HG03066 (cell line): ENCODE results near the gene PRR36.
A peak's percentile ranks its signal among the peaks of the same experiment; 100 is the strongest.

Source experiments
- ATAC-seq: cut with Tn5 transposase; IDR thresholded peaks from one replicate; pipeline ENCODE4 v1.9.1; 2021; ENCODE audit warnings: low read depth; ENCODE audit not compliant: unreplicated experiment

The PRR36 gene

DNA sequence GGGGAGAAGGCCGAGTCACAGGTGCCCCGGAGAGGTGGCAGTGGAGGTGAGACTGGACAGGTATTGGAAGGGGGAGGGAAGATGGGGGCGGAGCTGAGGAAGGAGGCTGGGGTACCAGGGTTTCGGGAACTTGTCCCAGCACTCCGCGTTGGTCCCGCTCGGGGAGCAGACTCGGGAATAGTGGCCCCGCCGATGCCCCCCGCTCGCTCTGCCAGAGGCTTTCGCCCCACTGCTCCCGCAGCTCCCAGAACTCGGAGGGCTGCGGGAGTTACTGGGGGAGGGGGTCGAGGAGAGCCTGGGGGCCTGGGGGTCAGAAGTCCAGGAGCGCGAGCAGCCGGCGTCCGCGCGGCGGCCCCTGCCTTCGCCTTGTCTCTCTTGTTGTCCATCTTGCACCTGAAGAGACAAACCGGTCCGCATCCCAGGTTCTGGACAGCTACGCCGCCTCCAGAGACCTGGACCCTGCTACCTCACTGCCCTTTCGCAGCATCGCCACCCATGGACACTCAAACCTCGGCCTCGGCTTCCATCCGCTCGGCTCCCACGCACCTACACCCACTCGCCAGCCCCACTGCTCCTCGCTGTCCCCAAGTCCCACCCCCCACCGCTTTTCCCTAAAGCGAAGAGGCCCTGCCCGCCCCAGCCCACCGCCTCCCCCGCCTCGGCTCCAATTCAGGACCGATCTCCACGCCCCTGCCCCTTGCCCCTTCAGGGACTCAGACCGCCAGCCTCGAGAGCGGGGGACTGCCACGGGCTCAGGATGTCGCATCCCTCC is 700 bp downstream of the PRR36 start:
- ATAC-seq: no peak

DNA sequence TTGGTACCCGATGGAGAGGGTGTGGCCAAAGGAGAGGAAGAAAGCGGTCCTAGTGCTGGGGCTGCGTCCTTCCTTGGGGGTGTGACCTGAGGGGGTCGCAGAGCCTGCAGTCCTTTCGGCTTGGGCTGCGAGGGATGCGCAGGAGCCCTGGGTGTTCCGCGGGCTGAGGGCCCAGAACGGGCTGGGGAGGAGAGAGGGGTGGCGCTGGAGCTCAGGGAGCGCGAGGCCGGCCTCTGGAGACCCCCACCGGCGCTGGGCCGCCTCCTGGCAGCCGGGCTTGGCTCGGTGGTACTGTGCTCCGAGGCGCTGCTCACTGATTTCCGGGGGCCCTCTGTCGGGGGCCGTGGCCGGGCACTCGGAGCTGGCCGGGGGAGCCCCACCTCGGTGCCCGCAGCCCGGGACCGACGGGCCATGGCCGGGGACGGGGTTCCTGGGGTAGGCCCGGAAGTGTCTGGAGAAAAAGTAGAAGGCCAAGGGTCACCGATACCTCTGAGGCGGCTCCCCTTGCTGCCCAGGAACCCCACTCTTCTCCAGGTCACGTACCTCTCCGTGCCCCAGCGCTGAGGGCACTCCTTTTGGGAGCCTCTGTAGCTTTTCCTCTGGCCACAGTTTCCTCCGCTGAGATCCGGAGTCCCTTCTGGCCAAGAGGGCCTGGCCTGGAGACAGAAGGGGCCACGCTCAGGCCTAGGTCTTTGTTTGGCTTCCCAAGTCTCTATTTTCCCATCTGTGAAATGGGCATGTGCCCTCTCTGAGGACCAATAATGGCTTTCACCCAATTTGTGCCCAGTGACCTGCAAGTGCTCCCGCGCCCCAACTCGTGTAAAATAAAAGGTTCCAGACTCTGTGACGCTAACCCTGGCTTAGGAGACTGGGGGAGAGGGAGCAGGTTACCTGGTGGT is 1.6 kb downstream of the PRR36 start:
- no peak for ATAC-seq

DNA sequence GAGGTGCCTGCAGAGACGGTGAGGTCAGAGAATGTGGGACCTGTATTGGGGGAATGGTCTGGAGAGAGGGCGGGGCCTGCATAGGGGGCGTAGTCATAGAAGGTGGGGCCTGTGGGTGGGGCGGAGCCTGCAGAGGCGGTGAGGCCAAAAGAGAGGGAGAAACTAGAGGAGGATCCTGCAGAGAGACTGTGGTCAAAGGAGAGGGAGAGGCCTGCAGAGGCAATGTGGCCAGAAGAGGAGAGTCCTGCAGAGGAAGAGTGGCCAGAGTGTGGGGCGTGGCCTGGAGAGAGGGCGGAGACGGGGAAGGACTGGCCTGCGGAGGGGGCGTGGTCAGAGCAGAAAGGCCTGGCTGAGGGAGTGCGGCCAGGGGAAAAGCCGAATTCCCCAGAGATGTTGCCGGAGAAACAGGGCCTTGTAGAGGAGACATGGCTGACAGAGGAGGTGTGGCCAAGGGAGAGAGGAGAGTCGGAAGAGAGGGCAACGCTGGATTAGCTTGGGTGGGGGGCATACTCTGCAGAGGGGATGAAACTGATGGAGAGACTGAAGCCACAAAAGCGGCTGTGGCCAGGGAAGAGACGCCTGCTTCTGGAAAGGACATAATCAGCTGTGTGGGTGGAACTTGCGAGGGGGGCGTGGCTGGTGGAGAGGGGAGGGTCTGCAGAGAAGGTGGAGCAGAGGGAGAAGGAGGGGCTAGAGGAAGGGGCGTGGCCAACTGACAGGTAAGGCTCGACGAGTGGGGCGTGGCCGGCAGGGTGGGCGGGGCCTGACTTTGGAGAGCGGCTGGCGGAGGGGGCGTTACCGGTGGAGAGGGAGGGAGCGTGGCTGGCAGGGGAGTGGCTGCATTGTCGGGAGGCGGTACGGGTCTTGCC is 2.5 kb downstream of the PRR36 start:
- ATAC-seq: no peak

DNA sequence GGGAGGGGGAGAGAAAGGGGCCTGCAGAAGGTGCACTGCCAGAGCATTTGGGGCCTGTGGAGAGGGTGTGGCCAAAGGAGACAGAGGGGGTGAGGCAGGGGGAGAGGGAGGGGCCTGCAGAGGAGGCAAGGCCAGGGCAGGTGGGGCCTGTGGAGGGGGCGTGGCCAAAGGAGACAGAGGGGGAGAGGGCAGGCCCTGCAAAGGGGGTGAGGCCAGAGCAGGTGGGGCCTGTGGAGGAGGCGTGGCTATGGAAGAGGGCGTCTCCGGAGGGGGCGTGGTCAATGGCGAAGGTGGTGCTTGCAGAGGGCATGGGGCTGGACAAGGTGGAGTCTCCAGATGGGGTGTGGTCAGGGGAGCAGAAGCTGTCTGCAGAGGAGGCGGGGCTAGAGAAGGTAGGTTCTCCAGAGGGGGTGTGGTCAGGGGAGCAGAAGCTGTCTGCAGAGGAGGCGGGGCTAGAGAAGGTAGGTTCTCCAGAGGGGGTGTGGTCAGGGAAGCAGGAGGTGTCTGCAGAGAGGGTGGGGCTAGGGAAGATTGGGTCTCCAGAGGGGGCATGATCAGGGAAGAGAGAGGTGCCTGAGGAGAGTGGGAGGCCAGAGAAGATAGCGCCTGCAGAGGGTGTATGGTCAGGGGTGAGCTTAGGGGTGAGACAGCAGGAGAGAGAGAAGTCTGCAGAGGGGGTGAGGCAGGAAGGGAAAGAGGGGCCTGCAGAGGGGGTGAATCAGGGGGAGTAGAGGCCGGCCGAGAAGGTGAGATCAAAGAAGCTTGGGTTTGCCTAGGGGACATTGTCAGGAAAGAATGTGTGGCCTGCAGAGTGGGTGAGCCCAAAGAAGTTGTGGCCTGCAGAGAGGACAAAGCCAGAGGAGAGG is 3.4 kb downstream of the PRR36 start:
- no peak for ATAC-seq

DNA sequence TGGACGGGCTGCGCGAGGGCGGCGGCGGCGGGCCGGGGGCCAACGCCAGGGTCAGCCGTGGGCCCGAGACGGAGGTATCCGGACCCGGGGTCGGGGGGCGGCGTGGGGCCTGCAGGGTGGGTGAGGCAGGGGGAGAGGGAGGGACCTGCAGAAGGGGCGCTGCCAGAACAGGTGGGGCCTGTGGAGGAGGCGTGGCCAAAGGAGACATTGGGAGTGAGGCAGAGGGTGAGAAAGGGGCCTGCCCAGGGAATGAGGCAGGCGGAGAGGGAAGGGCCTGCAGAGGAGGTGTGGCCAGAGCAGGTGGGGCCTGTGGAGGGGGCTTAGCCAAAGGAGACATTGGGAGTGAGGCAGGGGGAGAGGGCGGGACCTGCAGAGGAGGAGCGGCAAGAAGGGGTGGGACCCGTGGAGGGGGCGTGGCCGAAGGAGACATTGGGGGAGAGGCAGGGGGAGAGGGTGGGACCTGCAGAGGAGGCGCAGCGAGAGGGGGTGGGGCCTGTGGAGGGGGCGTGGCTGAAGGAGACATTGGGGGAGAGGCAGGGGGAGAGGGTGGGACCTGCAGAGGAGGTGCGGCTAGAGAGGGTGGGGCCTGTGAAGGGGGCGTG is 4.2 kb downstream of the PRR36 start:
- ATAC-seq: no peak

DNA sequence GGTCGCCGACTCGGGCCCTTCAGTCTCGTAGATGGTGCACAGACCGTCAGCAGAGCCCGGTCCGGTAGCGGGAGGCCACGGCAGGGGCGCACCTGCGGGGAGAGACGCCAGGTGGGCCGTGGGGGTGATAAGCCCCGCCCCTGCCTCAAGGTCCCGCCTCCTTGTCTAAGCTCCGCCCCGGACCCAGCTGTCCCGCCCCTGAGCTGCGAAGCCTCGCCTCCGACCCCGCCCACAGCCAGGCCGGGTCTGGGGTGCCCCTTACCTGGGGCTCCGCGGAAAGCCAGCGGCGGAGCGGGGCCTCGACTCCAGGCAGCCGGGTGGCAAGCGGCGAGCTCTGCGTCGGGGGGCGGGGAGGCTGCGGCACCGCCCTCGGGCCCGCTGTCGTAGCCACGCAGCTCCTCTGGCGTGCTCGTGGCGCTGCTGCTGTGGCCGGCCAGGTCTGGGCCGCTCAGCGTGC is 4.7 kb downstream of the PRR36 start:
- peak; percentile 43 for ATAC-seq

DNA sequence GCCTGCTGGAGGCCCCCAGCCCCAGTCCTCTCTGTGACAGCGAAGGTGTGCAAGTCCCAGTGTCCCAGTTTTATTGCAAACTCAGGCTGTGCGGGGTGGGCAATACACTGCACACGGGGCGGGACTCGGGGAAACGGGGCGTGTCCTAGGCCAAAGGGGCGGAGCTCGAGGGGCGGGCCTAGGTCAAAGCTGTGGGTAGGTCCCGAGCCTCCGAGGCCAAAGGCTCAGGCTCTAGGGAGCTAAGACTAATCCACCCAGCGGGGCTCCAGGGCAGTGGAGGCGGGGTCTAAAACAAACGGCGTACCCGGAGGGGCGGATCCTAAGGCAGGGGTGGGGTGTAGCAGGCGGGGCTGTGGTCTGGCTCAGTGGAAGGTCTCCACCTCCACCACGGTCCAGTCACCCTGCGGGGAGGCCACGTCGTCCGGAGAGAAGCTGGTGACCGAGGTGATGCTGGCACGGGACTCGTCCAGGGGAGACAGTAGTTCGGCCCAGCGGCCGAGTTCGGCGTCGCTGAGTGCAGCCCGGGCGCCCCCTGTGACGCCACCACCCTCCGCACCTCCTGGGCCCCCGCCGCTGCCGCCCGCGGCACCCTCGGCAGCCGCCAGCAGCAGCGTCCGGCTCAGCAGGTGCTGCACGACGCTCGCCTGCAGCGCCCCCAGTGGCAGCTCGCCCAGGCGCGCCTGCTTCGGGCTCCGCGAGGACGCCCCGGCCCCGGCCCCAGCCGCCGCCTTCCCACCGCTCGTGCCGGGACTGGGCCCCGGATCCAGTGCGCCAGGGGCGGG is 5.3 kb downstream of the PRR36 start:
- peak; percentile 71 for ATAC-seq

DNA sequence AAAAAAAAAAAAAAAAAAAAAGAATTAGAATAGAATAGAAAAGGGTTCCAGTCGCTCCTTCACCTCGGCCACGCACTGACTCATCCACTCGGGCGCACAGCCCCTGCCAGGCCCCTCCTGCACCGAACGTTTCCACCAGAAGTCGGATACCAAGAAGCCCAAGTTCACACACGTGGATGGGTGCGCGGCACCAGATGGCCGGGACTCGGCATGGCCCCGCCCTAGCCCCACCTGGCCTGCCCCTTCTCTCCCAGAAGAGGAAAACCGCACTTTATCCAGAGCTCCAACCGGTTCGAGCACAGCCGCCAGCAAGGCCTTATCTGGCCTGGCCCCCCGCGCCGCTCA is 5.9 kb downstream of the PRR36 start:
- ATAC-seq: no peak

DNA sequence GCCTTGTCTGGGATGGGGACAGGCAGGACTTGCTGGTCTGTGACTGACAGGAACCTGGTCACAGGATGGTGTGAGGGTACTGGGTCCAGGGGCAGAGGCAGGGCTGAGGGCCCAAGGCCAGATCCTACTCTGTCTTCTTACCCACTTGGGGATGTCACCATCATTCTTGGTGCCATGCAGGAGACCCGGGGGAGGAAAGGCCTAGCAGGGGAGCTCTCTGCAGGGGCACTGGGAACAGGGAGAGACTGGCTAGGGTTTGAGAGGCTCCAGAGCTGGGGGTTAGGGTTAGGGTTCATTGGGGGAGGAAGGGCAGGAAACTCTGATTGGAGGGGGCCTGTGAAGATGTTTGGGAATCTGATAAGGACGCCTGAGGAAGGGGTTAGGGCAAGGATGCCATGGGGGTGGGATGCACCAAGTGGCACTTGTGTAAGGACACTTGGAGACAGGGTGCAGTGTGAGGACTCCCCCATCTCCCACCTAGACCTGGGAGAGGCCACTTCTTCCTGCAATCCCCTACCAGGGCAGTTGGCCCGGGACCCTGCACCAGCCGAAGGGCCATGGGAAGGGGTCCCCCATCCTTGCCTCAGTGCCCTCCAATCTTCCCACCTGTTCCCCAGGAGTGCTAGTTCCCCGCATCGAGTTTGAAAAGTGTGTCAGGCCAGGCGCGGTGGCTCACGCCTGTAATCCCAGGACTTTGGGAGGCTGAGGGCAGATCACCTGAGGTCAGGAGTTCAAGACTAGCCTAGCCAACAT is 6.9 kb downstream of the PRR36 start:
- no peak for ATAC-seq

DNA sequence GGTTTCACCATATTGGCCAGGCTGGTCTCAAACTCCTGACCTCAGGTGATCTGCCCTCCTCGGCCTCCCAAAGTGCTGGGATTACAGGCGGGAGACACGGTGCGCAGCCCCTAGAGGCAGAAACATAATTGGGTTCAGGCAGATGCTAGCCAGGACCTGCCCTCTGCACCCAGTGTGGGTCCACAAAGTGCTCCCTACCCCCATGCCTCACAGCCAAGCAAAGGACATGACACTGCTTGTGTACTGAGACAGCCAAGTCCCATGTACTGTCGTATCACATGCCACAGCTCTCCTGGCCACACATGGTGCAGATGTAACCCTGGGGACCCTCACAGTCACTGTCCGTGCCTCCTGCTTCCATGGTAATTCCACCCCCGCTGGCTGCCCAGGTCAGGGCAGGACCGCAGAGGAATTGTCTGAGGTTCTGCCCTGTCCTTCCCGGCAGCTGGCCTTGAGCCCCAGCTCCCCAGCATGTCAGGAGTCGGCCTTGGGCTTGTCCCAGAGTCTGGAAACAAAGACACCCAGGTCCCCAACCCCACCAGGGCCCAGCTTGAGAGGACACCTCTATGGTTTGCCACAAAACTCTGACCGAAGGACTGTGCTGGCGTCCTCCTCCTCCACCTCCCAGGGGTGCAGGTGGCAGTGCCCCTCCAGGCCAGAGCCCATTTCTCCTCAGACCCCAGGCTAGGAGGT is 7.6 kb downstream of the PRR36 start:
- no peak for ATAC-seq

DNA sequence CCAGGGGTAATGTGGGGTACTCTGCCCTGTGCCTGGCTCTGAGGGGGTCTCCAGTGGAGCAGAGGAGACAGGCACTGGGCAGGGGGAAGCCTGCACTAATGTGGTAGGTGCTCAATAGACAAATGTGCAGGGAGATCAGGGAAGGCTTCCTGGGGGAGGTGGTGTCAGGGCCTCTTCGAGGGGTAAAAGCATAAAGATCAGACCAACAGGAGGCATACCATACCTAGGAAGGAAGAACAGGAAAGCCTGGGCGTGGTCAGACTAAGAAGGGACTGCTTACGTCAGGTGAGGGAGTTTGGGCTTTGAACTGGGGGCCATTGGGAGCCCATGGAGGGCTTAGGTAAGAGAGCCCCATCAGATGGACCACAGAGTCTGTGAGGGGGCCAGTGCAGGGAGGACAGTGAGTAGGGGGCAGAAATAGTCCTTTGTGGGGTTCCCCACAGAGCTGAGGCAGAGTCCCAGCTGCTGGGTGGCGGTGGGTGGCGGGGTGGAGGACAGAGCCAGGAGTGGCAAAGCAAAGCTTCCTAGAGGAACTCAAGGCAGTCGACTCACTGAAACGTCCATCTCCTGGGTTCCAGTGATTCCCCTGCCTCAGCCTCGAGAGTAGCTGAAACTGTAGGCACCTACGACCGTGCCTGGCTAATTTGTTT is 8.8 kb downstream of the PRR36 start:
- ATAC-seq: no peak

DNA sequence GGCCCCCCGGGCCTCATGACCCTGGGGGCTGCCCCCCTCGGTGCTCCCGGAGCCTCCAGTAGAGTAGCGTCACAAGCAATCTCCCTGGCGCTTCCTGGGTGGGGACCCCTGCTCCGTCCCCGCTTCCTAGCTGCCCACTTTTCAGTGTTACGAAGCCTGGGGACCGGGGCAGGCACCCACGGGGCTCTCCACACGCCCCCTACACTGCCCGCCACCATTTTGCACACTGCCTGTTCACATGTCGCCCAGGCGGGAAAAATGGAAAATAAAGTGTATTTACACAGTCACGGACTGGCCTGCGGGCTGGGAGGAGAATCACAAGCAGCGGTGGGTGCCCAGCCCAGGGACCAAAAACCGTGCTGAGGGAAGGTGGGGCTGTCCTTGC is 9.5 kb downstream of the PRR36 start:
- ATAC-seq: no peak

DNA sequence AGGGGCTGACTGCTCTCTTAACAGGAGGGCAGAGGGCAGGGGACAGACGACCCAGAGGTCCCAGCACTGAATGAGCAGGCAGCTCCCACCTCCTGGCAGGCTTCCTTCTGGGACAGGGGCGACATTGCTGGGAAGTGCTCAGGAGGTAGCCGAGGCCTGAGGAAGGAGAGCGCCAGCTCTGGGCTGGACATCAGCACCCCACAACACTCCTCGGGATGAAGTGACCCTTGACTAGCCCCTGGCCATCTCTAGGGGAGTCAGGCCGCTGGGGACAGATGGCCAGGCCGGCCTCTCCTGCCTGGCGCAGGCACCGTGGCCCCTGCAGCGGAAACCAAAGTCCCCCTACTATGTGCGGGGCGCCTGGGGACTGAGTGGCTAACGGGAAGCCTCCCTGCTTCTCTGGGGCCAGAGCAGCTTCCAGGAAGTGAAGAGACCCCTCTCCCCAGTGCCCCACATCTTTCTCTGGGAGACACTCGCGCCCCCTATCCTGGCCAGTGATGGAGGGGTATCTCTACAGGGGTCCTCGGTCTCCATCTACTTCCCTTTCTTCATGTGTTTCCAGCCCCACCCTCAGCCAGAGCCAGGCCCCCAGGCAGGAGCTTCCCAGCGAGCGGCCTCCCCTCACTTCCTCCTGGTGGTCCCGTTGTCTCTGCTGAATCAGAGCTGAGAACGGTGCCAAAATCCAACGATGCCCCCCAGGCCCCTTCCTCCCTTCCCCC is 10.1 kb downstream of the PRR36 start:
- ATAC-seq: no peak

DNA sequence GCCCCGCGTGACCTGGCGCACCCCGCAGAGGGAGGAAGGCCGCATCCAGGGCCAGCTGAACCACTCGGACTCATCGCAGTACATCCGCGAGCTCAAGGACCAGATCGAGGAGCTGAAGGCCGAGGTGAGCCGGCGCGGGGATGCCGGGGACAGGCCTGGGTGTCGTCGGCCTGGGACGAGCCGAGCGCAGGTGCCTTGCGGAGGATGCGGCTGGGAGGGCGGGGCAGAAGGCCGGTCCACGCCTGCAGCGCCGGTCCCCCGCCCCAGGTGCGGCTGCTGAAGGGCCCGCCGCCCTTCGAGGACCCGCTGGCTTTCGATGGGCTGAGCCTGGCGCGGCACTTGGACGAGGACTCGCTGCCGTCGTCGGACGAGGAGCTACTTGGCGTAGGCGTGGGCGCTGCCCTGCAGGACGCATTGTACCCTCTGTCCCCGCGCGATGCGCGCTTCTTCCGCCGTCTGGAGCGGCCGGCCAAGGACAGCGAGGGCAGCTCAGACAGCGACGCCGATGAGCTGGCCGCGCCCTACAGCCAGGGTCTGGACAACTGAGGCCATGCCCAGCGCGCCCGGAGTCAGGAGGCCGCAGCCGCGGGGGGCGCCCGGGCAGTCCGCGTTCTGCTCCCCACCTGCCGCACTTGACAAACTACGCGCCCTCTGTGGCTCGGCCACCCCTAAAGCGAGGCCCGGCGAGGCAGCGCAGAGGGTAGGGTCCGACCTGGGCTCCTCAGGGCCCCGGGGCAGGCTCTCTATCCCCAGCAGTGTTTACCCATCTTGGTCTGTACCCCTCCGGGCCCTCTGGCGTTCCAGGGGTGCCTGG is 10.8 kb downstream of the PRR36 start:
- ATAC-seq: no peak

DNA sequence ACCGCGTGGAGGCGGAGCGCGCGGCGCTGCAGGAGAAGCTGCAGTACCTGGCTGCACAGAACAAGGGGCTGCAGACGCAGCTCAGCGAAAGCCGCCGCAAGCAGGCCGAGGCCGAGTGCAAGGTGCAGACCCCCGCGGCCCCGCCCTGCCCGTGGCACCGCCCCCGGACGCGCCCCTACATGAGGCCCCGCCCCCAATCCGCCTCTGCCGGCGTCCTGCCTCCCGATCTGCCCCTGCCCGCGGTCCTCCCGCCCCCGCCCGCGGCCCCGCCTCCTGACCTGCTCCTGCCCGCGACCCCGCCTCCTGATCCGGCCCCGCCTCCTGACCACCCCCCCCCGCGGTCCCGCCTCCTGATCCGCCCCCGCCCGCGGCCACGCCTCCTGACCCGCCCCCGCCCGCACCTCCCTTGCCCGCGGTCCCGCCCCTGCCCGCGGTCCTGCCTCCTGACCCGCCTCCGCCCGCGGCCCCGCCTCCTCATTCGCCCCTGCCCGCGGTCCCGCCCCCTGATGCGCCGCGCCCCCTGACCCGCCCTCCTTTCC is 11.7 kb downstream of the PRR36 start:
- ATAC-seq: no peak
